ENCODE results near the gene OLFM2.

The OLFM2 gene

GRCh38 chr19:9936326-9937000, at the start of gene OLFM2:
TSS of gene OLFM2 (minus strand) at chr19:9936515. CDS start at chr19:9936366, 149 bp downstream.
- peak within 1 kb of the TSS; percentile 18 to 35 for H3K4me3 ChIP-seq
- no peak within 1 kb of the TSS for H3K27ac ChIP-seq
- no peak for DNase-seq
- H3K27me3 ChIP-seq, result peaks cover 4 to 58% of the 10 kb centered on the region in 2 donors
- peaks cover 0 to 35% (median 20%) of the 10 kb centered on the region in 4 donors for H3K4me1 ChIP-seq
- H3K9me3 ChIP-seq, result no peaks in the 10 kb centered on the region
- intact Hi-C loops (cut with DNase I; ENCODE audit: low total_unique reads), result no loop called here
- no peak for TF ChIP-seq CTCF (IDR thresholded peaks at IDR 0.05)
- no peaks in the 10 kb centered on the region for H3K36me3 ChIP-seq

DNA sequence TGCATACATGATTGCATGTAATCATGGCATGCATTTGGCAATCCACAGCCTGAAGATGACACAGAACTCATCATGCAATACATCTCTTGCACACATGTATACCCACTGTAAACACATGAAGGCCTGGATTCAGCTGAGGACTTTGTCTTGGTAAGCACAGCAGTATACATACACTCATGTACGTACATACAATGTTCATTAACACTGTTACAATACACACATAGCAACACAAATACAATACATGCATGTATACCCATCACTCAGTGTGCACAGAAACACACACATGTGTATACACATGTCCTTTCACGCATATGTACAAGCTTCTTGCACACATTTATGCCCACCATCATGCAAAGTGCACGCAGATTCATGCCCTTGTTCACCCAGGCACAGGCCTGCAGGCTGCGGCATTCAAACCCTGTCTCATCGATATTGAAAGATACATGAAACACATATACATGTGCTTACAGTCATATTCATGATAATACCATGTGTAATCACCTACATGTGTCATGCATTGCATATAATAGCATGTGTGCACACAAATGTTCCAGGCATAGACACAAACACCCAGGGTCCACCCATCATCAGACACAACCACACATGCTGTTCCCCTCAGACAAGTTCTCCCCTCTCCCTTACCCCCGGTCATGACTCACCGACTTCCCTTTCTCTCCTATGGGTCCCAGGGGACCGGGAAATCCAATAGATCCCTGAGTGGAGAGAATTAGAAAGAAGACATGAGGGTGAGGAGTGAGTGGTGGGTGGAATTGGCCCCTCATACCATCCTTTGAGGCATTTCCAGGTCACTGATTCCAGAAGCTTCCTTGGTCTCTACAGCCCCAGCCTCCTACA, 45.3 kb upstream of the OLFM2 start:
- Histone ChIP-seq H3K4me1 (peaks cover 0 to 7% (median 6%) of the 10 kb centered on the region in 4 donors), H3K9me3 (no peaks in the 10 kb centered on the region), H3K36me3 (peaks cover 0 to 9% (median 0%) of the 10 kb centered on the region in 3 donors), H3K27me3 (no peaks in the 10 kb centered on the region), H3K4me3 (no peak overlapping the region), H3K27ac (no peak overlapping the region)
- TF ChIP-seq CTCF (IDR thresholded peaks at IDR 0.05), result no peak
- DNase-seq, result no peak
- intact Hi-C loops (cut with DNase I; ENCODE audit: low total_unique reads), result no loop called here

DNA sequence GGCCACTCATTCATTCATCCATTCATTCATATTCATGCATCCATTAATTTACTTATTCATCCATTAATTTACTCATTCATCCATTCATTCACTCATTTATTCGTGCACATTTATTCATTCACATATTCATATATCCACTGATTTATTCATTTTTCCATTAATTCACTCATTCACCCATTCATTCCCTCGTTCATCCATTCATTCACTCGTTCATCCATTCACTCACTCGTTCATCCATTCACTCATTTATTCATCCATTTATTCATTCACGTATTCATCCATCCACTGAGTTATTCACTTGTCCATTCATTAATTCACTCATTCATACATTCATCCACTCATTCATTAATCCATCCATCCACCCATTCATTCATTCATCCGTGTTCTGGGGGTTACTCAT, 35.8 kb upstream of the OLFM2 start:
- H3K27ac ChIP-seq, result no peak overlapping the region
- no peak overlapping the region for H3K4me3 ChIP-seq
- H3K9me3 ChIP-seq, result no peaks in the 10 kb centered on the region
- intact Hi-C loops (cut with DNase I; ENCODE audit: low total_unique reads), result no loop called here
- peaks cover 0 to under 1% of the 10 kb centered on the region in 2 donors for H3K27me3 ChIP-seq
- peaks cover 0 to 6% (median 0%) of the 10 kb centered on the region in 3 donors for H3K36me3 ChIP-seq
- no peak for TF ChIP-seq CTCF (IDR thresholded peaks at IDR 0.05)
- DNase-seq, result no peak
- H3K4me1 ChIP-seq, result no peaks in the 10 kb centered on the region

- no peak for DNase-seq
- intact Hi-C loops (cut with DNase I; ENCODE audit: low total_unique reads), result no loop called here
Observed at GRCh38 chr19:9971166-9971897, 35.0 kb upstream of the OLFM2 start.

More at GRCh38 chr19:9971166-9971897, 35.0 kb upstream of the OLFM2 start:
- TF ChIP-seq CTCF (IDR thresholded peaks at IDR 0.05), result no peak
- no peak overlapping the region for H3K4me3 ChIP-seq
- H3K36me3 ChIP-seq, result peaks cover 0 to 6% (median 0%) of the 10 kb centered on the region in 3 donors
- H3K27me3 ChIP-seq, result peaks cover 0 to 4% of the 10 kb centered on the region in 2 donors
- H3K27ac ChIP-seq, result no peak overlapping the region
- H3K9me3 ChIP-seq, result no peaks in the 10 kb centered on the region
- no peaks in the 10 kb centered on the region for H3K4me1 ChIP-seq
